Fibroblast of pulmonary artery (primary cell): ENCODE results near the gene SMAD3.
A peak's percentile ranks its signal among the peaks of the same experiment; 100 is the strongest.

Experiments
- DNase-seq: peaks from one replicate; pipeline ENCODE4 v3.0.0-alpha.2; 2010; ENCODE audit warnings: low read depth
- H3K4me3 ChIP-seq: replicated peaks from 2 replicates; pipeline ENCODE4 v1.5.1; 2011; ENCODE audit warnings: low read depth, mild to moderate bottlenecking, control low read depth, low read length, moderate library complexity
- CTCF ChIP-seq: IDR thresholded peaks from 2 replicates; pipeline ENCODE4 v1.5.1; 2011; ENCODE audit warnings: mild to moderate bottlenecking, control low read depth, low read length, inconsistent platforms; ENCODE audit errors: missing control alignments

SMAD3 gene

GRCh38 chr15:67089217-67090193 lies 24.1 kb downstream of the SMAD3 start:
- no peak overlapping the region for H3K4me3 ChIP-seq
- no peak for DNase-seq
- no peak for TF ChIP-seq CTCF

GRCh38 chr15:67090297-67091070 lies 25.1 kb downstream of the SMAD3 start:
- no peak for TF ChIP-seq CTCF
- no peak for DNase-seq
- H3K4me3 ChIP-seq, result no peak overlapping the region

GRCh38 chr15:67091071-67091979 lies 25.9 kb downstream of the SMAD3 start:
- TF ChIP-seq CTCF, result no peak
- H3K4me3 ChIP-seq, result no peak overlapping the region
- DNase-seq, result peak; percentile 91

- TF ChIP-seq CTCF, result no peak
- no peak for DNase-seq
- no peak overlapping the region for H3K4me3 ChIP-seq
Measured at GRCh38 chr15:67091980-67092677, 26.7 kb downstream of the SMAD3 start.

GRCh38 chr15:67092752-67093503 lies 27.5 kb downstream of the SMAD3 start:
- TF ChIP-seq CTCF, result no peak
- DNase-seq, result no peak
- H3K4me3 ChIP-seq, result no peak overlapping the region
